GM11168 (cell line): ENCODE results near the gene TM9SF4.
"Not testable (repeated sequence)": the region's sequence is repeated elsewhere in the genome, so short reads cannot be mapped to it uniquely, and the experiment has no call there.

Source experiments
- in situ Hi-C: fragments of 300-500 bp; cut with MboI; formaldehyde crosslinking; loops from one replicate; pipeline ENCODE4 v1.12.0; 2022; ENCODE audit warnings: low sequenced_read_pairs; ENCODE audit not compliant: unreplicated experiment

The TM9SF4 gene

DNA sequence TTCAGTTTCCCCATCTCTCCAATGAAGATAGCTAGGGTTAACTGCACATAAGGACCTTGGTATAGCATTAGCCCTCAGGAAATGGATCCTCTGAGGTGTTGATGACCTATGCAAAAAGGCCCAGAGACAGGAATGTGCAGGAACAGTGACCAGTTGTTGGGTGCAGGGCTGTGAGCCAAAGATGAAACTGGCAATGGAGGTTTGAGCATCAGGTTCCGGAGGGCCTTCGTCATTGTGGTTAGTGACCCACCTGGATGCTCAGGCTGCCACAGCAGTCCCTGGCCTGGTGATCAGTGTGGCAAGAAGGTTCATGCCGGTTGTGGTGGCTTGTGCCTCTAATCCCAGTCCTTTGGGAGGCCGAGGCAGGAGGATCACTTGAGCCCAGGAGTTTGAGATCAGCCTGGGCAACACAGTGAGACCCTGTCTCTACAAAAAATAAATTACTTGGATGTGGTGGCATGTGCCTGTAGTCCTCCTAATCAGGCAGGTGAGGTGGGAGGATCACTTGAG is 43.7 kb downstream of the TM9SF4 start:
- in situ Hi-C loops = no loop called here

DNA sequence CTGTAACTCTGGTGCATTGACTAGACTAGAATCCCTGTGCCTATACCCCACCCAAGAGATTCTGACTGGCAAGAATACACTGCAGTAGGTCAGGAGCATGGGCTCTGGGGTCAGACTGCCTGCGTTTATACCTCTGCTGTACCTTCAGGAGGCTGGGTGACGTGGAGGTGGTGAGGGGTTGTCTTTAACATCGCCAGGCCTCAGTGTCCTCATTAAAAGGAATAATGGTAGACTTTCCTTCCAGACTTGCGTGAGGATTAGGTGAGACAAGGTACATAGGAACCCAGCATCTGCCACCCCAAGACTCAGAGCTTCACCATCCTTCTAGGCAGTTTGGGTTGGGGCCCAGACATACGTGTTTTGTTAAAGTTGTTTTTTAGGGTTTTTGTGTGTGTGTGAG is 44.3 kb downstream of the TM9SF4 start:
- in situ Hi-C loops = no loop called here

GRCh38 chr20:32155017-32155981 is 45.8 kb downstream of the TM9SF4 start:
- in situ Hi-C loops = no loop called here

- in situ Hi-C loops = no loop called here
These were observed 48.1 kb downstream of the TM9SF4 start for GRCh38 chr20:32157611-32158010.

- in situ Hi-C loops = no loop called here
These were observed 48.8 kb downstream of the TM9SF4 start for GRCh38 chr20:32158351-32158750.

DNA sequence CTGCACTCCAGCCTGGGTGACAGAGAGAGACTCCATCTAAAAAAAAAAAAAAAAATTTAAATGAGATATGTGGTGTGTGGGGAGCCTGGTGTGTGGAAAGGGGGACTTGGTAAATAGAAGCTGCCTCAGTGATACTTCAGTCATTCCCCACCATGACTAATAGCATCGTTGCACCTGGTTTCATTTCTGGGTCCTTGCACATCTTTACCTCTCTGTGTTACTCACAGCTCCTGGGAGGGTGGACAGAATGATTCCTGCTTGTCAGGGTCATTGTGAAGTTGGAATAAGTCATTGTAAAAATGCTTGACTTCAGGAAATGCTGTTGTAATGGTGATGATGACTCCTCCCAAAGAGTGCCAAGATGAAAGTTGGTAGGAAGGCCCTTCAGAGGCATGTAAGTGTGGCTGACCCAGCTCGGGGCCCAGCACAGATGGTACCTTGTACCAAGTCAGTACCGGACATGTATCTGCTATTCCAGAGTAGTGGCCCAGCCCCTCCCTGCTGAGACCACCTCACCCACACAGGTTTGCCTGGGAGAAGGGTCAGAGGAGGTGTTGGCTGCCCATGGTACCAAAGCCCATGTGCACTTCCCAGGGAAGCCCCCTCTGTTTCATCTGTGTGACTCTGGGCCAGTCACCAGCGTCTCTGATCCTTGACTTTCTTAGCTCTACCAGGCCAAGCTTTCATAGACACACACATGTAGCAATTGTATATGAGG is 49.6 kb downstream of the TM9SF4 start:
- in situ Hi-C loops = no loop called here

DNA sequence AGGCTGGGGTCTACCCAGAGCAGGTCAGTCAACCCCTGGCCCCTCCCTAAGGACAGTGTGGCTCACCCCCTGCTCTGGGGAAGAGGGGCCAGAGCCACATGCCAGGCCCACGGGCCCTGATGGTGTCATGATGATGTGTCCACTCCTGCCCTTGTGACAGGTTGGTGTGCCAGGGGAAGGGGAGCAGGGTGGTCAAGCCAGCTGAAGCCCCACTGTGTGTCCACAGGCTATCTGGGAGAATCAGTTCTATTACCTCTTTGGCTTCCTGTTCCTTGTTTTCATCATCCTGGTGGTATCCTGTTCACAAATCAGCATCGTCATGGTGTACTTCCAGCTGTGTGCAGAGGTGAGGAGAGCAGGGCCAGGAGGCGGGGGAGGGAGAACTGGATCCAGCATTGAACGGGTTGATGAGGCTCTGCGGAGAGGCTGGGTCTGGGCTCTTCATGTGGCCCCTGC is 50.3 kb downstream of the TM9SF4 start:
- in situ Hi-C loops = no loop called here

- in situ Hi-C loops = no loop called here
These were observed 50.8 kb downstream of the TM9SF4 start for GRCh38 chr20:32160341-32160740.

- in situ Hi-C loops = no loop called here
These were observed 52.8 kb downstream of the TM9SF4 start for GRCh38 chr20:32162351-32162750.

DNA sequence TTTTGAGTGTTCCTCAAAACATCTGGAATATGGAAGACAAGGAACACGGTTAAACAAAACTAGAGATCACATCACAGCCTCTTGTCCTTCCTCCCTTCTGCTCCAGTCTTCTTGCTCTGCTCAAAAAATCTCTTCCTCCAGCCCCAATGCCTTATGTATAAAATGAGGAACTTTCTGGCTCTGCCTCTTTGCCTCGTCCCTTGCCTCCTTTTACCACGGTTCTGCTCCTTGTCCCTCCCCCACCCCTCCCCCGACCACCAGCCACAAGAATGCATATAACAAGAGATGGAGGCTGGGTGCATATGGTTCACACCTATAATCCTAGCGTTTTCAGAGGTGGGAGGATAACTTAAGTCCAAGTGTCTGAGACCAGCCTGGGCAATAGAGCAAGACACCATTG is 54.4 kb downstream of the TM9SF4 start:
- in situ Hi-C loops = no loop called here

DNA sequence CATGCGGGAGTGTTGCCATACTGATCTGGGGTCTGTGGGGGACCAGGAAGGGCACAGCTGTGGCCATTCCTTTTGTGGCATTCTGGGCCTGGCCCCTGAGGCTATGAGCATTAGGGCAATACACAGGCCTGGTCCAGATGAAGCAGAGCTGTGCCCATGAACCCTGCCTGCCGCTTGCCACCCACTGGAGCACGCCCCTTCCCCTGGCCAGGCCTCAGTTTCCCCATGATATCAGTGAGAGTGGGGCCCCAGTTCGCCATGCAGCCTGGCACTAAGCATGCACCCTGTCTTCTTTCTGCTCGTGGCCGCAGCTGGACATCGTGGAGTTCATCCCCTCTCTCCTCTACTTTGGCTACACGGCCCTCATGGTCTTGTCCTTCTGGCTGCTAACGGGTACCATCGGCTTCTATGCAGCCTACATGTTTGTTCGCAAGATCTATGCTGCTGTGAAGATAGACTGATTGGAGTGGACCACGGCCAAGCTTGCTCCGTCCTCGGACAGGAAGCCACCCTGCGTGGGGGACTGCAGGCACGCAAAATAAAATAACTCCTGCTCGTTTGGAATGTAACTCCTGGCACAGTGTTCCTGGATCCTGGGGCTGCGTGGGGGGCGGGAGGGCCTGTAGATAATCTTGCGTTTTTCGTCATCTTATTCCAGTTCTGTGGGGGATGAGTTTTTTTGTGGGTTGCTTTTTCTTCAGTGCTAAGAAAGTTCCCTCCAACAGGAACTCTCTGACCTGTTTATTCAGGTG is 55.6 kb downstream of the TM9SF4 start:
- in situ Hi-C loops = no loop called here

DNA sequence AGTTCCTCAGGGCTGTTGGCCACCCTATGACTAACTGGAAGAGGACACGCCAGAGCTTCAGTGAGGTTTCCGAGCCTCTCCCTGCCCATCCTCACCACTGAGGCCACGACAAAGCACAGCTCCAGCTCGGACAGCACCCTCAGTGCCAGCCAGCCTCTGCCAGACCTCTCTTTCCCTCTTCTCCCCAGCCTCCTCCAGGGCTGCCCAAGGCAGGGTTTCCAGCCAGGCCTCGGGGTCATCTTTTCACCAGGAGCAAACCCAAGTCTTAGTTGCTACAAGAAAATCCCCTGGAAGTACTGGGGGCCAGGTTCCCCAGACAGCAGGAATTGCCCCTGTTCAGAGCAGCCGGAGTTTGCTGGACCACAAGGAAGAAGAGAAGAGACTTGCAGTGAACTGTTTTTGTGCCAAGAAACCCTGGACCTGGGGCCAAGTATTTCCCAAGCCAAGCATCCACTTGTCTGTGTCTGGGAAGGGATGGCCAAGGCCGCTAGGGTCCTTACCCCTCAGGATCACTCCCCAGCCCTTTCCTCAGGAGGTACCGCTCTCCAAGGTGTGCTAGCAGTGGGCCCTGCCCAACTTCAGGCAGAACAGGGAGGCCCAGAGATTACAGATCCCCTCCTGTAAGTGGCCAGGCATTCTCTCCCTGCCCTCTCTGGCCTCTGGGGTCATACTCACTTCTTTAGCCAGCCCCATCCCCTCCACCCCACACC is 56.5 kb downstream of the TM9SF4 start:
- in situ Hi-C loops = no loop called here

DNA sequence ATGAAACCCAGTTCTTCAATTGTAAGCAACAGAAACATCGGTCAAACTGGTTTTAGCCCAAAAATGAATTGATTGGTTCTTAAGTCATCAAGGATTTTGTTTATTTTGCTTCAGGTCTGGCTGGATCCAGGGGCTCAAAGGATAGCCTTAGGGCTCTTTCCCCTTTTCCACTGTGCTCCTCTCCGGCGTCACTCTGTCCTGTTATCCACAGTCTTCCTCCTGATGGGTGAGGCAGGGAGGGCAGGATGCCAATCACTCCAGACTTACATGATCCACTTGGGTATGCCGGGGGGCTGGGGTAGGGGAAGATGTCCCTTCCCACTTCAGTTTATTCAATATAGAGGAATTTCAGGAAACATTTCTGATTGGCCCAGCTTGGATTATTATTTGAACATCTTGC is 58.0 kb downstream of the TM9SF4 start:
- in situ Hi-C loops = no loop called here

- in situ Hi-C loops = no loop called here
These were observed 58.8 kb downstream of the TM9SF4 start for GRCh38 chr20:32168184-32168910.

- in situ Hi-C loops = not testable (repeated sequence)
These were observed 68.2 kb downstream of the TM9SF4 start for GRCh38 chr20:32177696-32178095.

DNA sequence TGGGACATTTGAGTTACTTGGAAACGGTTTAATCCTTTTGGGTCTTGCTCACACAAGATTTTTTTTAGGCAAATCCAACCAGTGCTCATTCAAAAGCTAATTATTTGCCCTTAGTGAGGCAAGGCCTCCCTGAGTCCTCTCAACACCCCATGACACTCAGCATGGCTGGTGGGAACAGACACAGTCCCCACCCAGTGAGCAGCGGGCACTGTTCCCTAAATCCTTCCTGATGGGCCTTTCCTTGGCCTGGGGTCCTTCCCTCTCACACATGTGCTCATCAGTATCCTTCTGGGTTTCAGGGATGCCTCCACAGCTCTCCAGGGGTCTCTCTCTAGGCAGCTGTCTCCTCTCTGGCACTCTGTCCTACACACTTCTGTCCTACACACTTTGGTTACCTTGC is 70.0 kb downstream of the TM9SF4 start:
- in situ Hi-C loops = no loop called here

DNA sequence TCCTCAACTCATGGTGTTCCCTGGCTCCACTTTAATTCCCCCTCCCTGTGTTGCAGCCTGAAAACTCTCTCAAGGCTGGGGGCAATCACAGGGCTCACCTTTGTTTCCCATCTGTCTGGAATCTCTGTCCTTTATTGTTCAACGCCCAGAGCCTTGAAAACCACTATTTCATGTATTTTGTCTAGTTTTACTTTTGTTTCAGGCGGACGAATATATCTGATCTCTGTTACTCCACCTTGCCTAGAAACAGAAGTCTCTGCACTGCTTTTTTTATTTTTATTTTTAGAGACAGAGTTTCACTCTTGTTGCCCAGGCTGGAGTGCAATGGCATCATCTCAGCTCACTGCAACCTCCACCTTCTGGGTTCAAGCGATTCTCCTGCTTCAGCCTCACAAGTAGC is 70.4 kb downstream of the TM9SF4 start:
- in situ Hi-C loops = no loop called here

- in situ Hi-C loops = no loop called here
These were observed 72.1 kb downstream of the TM9SF4 start for GRCh38 chr20:32181606-32182005.

GRCh38 chr20:32183947-32184635 is 74.6 kb downstream of the TM9SF4 start:
- in situ Hi-C loops = no loop called here
